Astrocyte (in vitro differentiated cells and primary cell): ENCODE measurements around the gene ITCH.

Source experiments
- CTCF ChIP-seq: IDR thresholded peaks from 2 replicates; pipeline ENCODE4 v1.5.1; 2011; ENCODE audit warnings: low read depth, mild to moderate bottlenecking, inconsistent platforms, low read length, moderate library complexity; ENCODE audit not compliant: insufficient read depth
- EZH2 ChIP-seq: IDR thresholded peaks from 2 replicates; pipeline ENCODE4 v1.6.1; 2012; ENCODE audit warnings: mild to moderate bottlenecking, low read length, inconsistent platforms; ENCODE audit not compliant: insufficient read depth

- TF ChIP-seq EZH2 (no peak), CTCF (no peak)
Observed at GRCh38 chr20:34541917-34542316, 178.8 kb downstream of the ITCH start.
